ENCODE data around the gene DSCAM.

DSCAM gene

DNA sequence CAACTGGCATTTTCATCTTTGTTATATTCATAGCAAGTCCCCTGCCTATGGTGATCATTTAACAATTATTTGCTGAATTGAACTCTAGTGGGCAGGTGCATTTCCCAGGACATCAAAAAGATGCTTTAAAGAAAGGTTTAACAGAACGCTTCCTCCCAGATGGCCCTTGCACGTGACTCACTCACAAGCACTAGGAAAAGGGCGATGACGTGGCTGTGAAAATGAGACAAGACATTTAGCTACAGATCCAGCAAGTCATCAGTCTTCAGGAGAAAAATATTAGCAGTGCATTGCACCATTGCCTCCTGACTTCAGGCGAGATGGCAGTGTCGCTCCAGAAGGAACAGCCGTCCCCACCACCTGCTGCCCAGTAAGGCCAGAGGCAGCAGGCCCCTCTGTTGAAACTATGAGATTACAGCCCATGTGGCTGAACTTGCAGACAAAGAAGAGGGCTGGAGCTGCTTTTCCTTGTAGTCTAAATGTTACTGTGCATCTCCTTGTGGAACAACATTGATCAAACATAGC is 37.2 kb downstream of the DSCAM start:
- TF ChIP-seq, protein P1, sequence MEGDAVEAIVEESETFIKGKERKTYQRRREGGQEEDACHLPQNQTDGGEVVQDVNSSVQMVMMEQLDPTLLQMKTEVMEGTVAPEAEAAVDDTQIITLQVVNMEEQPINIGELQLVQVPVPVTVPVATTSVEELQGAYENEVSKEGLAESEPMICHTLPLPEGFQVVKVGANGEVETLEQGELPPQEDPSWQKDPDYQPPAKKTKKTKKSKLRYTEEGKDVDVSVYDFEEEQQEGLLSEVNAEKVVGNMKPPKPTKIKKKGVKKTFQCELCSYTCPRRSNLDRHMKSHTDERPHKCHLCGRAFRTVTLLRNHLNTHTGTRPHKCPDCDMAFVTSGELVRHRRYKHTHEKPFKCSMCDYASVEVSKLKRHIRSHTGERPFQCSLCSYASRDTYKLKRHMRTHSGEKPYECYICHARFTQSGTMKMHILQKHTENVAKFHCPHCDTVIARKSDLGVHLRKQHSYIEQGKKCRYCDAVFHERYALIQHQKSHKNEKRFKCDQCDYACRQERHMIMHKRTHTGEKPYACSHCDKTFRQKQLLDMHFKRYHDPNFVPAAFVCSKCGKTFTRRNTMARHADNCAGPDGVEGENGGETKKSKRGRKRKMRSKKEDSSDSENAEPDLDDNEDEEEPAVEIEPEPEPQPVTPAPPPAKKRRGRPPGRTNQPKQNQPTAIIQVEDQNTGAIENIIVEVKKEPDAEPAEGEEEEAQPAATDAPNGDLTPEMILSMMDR (IDR thresholded peaks at IDR 0.05; ENCODE audit: control insufficient read depth, insufficient read depth, low read depth, low read length, missing control alignments) = no peak
- DNase-seq (ENCODE audit: low read depth) = no peak
- no peak overlapping the region for H3K4me3 ChIP-seq (ENCODE audit: control insufficient read depth, low read depth, low read length)

DNA sequence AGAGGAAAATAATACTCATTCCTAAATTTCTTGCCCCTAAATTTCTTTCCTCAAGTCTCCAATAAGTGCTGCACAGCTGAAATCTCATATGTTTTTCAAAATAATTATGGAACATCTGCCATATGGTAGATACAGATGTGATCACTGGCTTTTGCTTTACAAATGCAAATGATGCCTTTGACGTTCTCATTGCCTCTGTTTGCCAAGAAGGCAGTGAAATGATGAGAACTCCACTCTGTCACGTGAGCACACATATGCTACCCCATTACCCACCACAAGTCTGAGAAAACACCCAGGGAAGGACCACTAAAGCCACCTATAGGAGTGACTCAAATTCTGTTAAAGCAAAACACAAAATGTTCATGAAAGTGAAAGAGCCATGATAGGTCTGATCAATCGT is 43.9 kb downstream of the DSCAM start:
- no peak for DNase-seq (ENCODE audit: low read depth)
- H3K4me3 ChIP-seq (ENCODE audit: control insufficient read depth, low read depth, low read length) = no peak overlapping the region
- TF ChIP-seq, protein P1 (IDR thresholded peaks at IDR 0.05; ENCODE audit: control insufficient read depth, insufficient read depth, low read depth, low read length, missing control alignments) = no peak

DNA sequence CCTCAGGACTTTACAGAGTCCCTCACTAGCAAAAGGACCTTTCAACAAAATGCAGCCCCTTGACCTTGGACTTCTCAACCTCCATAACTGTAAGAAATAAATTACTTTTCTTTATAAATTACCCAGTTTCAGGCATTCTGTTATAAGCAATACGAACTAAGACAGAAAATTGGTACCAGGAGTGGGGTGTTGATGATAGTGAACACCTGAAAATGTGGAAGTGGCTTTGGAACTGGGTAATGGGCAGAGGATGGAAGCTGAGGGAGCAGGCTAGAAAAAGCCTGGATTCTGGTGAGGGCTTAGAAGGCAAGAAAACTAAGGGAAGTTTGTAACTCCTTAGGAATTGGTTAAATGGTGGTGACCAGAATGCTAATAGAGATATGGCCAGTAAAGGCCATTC is 46.8 kb downstream of the DSCAM start:
- DNase-seq (ENCODE audit: low read depth) = no peak
- TF ChIP-seq, protein P1 (IDR thresholded peaks at IDR 0.05; ENCODE audit: control insufficient read depth, insufficient read depth, low read depth, low read length, missing control alignments) = no peak
- no peak overlapping the region for H3K4me3 ChIP-seq (ENCODE audit: control insufficient read depth, low read depth, low read length)

DNA sequence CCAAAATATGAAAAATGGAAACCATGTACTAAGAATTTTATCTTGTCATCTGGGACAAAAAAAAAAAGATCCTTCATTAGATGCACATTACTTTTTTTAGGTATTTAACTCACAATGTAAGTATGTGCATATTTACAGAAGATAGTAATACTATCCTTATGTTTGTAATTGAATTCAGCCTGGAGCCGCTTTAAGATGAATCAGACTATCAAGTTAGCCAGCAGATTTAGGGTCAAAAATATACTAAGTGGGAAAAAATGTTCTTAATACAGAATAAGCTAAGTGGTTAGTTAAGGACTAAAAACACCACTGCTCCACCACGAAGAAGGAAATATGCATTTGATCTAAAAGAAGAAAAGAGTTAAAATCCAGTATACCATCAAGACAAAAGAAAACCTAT is 49.1 kb downstream of the DSCAM start:
- TF ChIP-seq, protein P1 (IDR thresholded peaks at IDR 0.05; ENCODE audit: control insufficient read depth, insufficient read depth, low read depth, low read length, missing control alignments) = no peak
- no peak for DNase-seq (ENCODE audit: low read depth)
- no peak overlapping the region for H3K4me3 ChIP-seq (ENCODE audit: control insufficient read depth, low read depth, low read length)

DNA sequence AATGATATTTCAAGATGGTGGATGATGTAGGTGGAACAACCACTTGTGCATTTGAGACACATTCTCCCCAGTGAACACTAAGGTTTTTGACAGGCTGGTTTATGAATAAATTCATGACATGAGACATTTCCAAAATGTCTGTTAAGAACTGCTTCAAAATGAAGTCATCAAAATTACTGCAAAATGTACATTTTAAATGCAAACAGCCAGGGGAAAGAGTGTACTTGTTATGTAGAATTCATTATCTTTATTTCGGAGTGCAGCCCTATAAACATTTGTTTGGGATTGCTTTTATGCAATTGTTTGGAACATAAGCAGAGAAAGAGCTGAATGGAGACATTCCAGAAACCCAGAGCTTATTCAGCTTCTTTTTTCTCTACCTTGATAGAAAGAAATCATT is 49.5 kb downstream of the DSCAM start:
- no peak for DNase-seq (ENCODE audit: low read depth)
- no peak overlapping the region for H3K4me3 ChIP-seq (ENCODE audit: control insufficient read depth, low read depth, low read length)
- TF ChIP-seq, protein P1 (IDR thresholded peaks at IDR 0.05; ENCODE audit: control insufficient read depth, insufficient read depth, low read depth, low read length, missing control alignments) = no peak

DNA sequence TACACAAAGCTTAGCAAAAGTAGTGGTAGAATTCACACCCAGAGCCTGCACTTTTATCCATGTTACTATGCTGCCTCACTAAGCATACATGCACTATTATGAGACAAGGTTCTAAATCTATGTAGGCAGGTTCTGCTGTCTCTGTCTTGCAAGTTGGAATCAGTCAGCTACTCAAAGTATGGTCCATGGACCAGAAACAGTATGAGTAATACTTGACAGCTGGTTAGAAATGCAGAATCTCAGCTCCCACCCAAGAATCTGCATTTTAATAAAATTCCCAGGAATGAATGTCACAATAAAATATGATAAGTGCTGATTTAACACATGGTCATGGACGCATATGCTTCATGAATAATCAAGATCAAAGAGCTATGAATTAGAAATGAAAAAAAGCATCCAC is 50.5 kb downstream of the DSCAM start:
- TF ChIP-seq, protein P1 (IDR thresholded peaks at IDR 0.05; ENCODE audit: control insufficient read depth, insufficient read depth, low read depth, low read length, missing control alignments) = no peak

DNA sequence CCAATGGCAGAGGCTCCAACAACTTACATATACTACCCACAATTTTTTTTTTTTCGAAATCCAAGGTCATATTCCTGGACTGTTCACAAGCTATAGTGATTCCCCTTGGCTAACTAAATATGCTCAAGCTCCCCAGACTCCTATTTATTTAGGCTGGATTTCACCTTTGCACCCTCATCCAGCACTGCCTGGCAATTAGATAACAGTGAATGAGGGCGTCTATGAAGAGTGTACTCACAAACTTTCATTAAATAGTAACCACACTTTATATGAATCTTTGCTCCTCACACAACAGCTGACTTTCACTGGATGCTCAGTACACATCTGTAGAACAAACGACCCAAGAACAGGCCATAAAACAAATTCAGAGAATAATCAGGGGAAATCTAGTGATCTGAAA is 51.6 kb downstream of the DSCAM start:
- no peak overlapping the region for H3K4me3 ChIP-seq (ENCODE audit: control insufficient read depth, low read depth, low read length)
- no peak for DNase-seq (ENCODE audit: low read depth)
- TF ChIP-seq, protein P1 (IDR thresholded peaks at IDR 0.05; ENCODE audit: control insufficient read depth, insufficient read depth, low read depth, low read length, missing control alignments) = no peak

More for the DNA sequence above, 50.5 kb downstream of the DSCAM start:
- H3K4me3 ChIP-seq (ENCODE audit: control insufficient read depth, low read depth, low read length) = no peak overlapping the region
- no peak for DNase-seq (ENCODE audit: low read depth)
